IMR-90 (cell line): ENCODE results near the gene ANO7. TPM values are rescaled to one million over a fixed set of nuclear protein-coding genes. Genes with fewer than 3 reads are reported as not detected.
A peak's percentile ranks its signal among the peaks of the same experiment; 100 is the strongest.

Experiments used
- ATAC-seq: fragments of 200-7000 bp; cut with Tn5 transposase; 2 replicates; pipeline ENCODE4 v1.9.1; 2020; ENCODE audit warnings: low read depth, mild to moderate bottlenecking, moderate library complexity
- BruUV-seq: library from RNA; stranded (reverse); fragments of 400-500 nt; replicated peaks from 2 replicates; lab custom pipeline; 2021; lab: Mats Ljungman, UMichigan
- CTCF ChIA-PET: fragments of 300-600 bp; formaldehyde crosslinking; extraction: SDS; loops from one replicate; lab custom pipeline; 2021; ENCODE audit warnings: antibody characterized with exemption; lab: Yijun Ruan, JAX
- POLR2A ChIA-PET: fragments of 300-600 bp; sonication (Branson Sonifier 250); formaldehyde crosslinking; loops from one replicate; lab custom pipeline; 2022; ENCODE audit warnings: antibody characterized with exemption; ENCODE audit not compliant: unreplicated experiment; lab: Charles Lee
- DNase-seq: peaks from one replicate; pipeline ENCODE4 v3.0.0; 2013
- H2AFZ ChIP-seq: replicated peaks from 2 replicates; pipeline ENCODE3; 2013; ENCODE audit warnings: low read length, mild to moderate bottlenecking; ENCODE audit not compliant: poor library complexity
- H2AK5ac ChIP-seq: 2 replicates; pipeline ENCODE4 v1.6.1; 2013; ENCODE audit warnings: low read depth, low read length, inconsistent platforms
- H2AK9ac ChIP-seq: replicated peaks from 2 replicates; pipeline ENCODE3; 2013; ENCODE audit warnings: mild to moderate bottlenecking, low read depth, low read length, moderate library complexity; ENCODE audit not compliant: poor library complexity
- H2BK120ac ChIP-seq: 2 replicates; pipeline ENCODE4 v1.6.1; 2013; ENCODE audit warnings: low read depth, low read length, inconsistent platforms
- H2BK15ac ChIP-seq: 3 replicates; pipeline ENCODE4 v1.6.1; 2013; ENCODE audit warnings: low read depth, low read length, inconsistent platforms
- H2BK20ac ChIP-seq: 2 replicates; pipeline ENCODE4 v1.6.1; 2013; ENCODE audit warnings: low read depth, mild to moderate bottlenecking, inconsistent platforms, low read length, moderate library complexity
- H2BK5ac ChIP-seq: 2 replicates; pipeline ENCODE4 v1.6.1; 2013; ENCODE audit warnings: mild to moderate bottlenecking, low read depth, low read length, inconsistent platforms; ENCODE audit not compliant: poor library complexity, severe bottlenecking
- H3K14ac ChIP-seq: replicated peaks from 2 replicates; pipeline ENCODE4 v1.6.1; 2013; ENCODE audit warnings: low read depth, low read length, inconsistent platforms
- H3K18ac ChIP-seq: 2 replicates; pipeline ENCODE4 v1.6.1; 2013; ENCODE audit warnings: low read depth, low read length, control low read depth
- H3K23ac ChIP-seq: 2 replicates; pipeline ENCODE4 v1.6.1; 2013; ENCODE audit warnings: low read depth, low read length, inconsistent platforms
- H3K27ac ChIP-seq: 2 replicates; pipeline ENCODE4 v1.5.1; 2013; ENCODE audit warnings: mild to moderate bottlenecking, control low read depth, low read length; ENCODE audit not compliant: insufficient read depth
- H3K27me3 ChIP-seq: 2 replicates; pipeline ENCODE4 v1.6.1; 2013; ENCODE audit warnings: low read length; ENCODE audit not compliant: control insufficient read depth, insufficient read depth
- H3K36me3 ChIP-seq: 2 replicates; pipeline ENCODE4 v1.6.1; 2013; ENCODE audit warnings: low read length, mixed read lengths; ENCODE audit not compliant: control insufficient read depth, insufficient read depth
- H3K4ac ChIP-seq: 2 replicates; pipeline ENCODE4 v1.6.1; 2013; ENCODE audit warnings: low read depth, low read length, inconsistent platforms
- H3K4me1 ChIP-seq: 2 replicates; pipeline ENCODE4 v1.6.1; 2013; ENCODE audit warnings: low read length, mixed read lengths; ENCODE audit not compliant: control insufficient read depth, insufficient read depth
- H3K4me2 ChIP-seq: 2 replicates; pipeline ENCODE4 v1.6.1; 2013; ENCODE audit warnings: low read depth, mild to moderate bottlenecking, control low read depth, low read length, moderate library complexity
- H3K4me3 ChIP-seq: 2 replicates; pipeline ENCODE4 v1.5.1; 2013; ENCODE audit warnings: low read depth, mild to moderate bottlenecking, control low read depth, low read length, moderate library complexity; ENCODE audit not compliant: insufficient read depth
- H3K56ac ChIP-seq: 2 replicates; pipeline ENCODE4 v1.6.1; 2013; ENCODE audit warnings: low read length, inconsistent platforms; ENCODE audit not compliant: insufficient read depth; ENCODE audit errors: extremely low read depth
- H3K79me1 ChIP-seq, 2 experiments: 2 replicates each; pipeline ENCODE4 v1.6.1; 2013; ENCODE audit warnings: low read length in 2 of 2, inconsistent platforms in 1 of 2, low read depth in 1 of 2
- H3K9ac ChIP-seq: 2 replicates; pipeline ENCODE4 v1.6.1; 2013; ENCODE audit warnings: low read depth, low read length, control low read depth
- H3K9me1 ChIP-seq: 2 replicates; pipeline ENCODE4 v1.6.1; 2013; ENCODE audit warnings: low read length, inconsistent platforms; ENCODE audit not compliant: insufficient read depth
- H3K9me3 ChIP-seq: 2 replicates; pipeline ENCODE4 v1.6.1; 2013; ENCODE audit warnings: low read length; ENCODE audit not compliant: control insufficient read depth, insufficient read depth
- H4K20me1 ChIP-seq: 2 replicates; pipeline ENCODE4 v1.6.1; 2013; ENCODE audit warnings: low read length, inconsistent platforms; ENCODE audit not compliant: insufficient read depth
- H4K5ac ChIP-seq: 2 replicates; pipeline ENCODE4 v1.6.1; 2013; ENCODE audit warnings: mild to moderate bottlenecking, low read depth, low read length, control low read depth
- H4K8ac ChIP-seq, 2 experiments: 2 replicates each; pipeline ENCODE4 v1.6.1; 2013; ENCODE audit warnings: low read depth in 2 of 2, low read length in 2 of 2, control low read depth in 1 of 2, inconsistent platforms in 1 of 2
- H4K91ac ChIP-seq: 2 replicates; pipeline ENCODE4 v1.6.1; 2013; ENCODE audit warnings: low read depth, low read length, inconsistent platforms; ENCODE audit not compliant: insufficient read depth
- CHD1 ChIP-seq: IDR thresholded peaks from 2 replicates; pipeline ENCODE4 v1.6.1; 2012; ENCODE audit warnings: low read depth, low read length, improper control_type of control experiment
- NFE2L2 ChIP-seq: fragments of 150-350 bp; IDR thresholded peaks from 2 replicates; pipeline ENCODE4 v1.6.1; 2016; ENCODE audit warnings: low read depth, mild to moderate bottlenecking, low read length
- POLR2A ChIP-seq: IDR thresholded peaks from 2 replicates; pipeline ENCODE4 v1.6.1; 2012; ENCODE audit warnings: mild to moderate bottlenecking, low read depth, low read length
- RCOR1 ChIP-seq: IDR thresholded peaks from 2 replicates; pipeline ENCODE4 v1.6.1; 2012; ENCODE audit warnings: mild to moderate bottlenecking, low read length, improper control_type of control experiment; ENCODE audit not compliant: insufficient replicate concordance
- WGBS, 2 experiments: methylation state at CpG; one replicate each; pipeline versions ENCODE4 v1.1.5 to v1.1.7; 2013; ENCODE audit warnings: missing lambda C conversion rate in 2 of 2; ENCODE audit not compliant: insufficient read length in 1 of 2; ENCODE audit errors: extremely low coverage in 2 of 2; 5-methylcytosine and 5-hydroxymethylcytosine counted together
- dilution Hi-C: fragments of 300-500 bp; cut with HindIII; formaldehyde crosslinking; loops from one replicate; pipeline ENCODE4 v1.14.3; 2018; ENCODE audit warnings: low sequenced_read_pairs; ENCODE audit not compliant: unreplicated experiment
- in situ Hi-C: fragments of 300-500 bp; cut with MboI; formaldehyde crosslinking; loops from 3 replicates; pipeline ENCODE4 v1.14.3; 2019; ENCODE audit warnings: low sequenced_read_pairs, inconsistent platforms, mixed read lengths
- intact Hi-C: fragments of 100-400 bp; cut with micrococcal nuclease; formaldehyde crosslinking; loops from 2 replicates; pipeline ENCODE4 v1.10.0; 2022
- polyA plus RNA-seq, 3 experiments: library from polyadenylated mRNA; depleted of rRNA; stranded (reverse); fragments of >200 nt; gene quantifications; 2 replicates each; pipeline ENCODE4 v1.2.3, GENCODE V29; 2012; ENCODE audit warnings: low replicate concordance in 1 of 3
- total RNA-seq: library from RNA; depleted of rRNA; stranded (reverse); fragments of >200 nt; gene quantifications from 2 replicates; pipeline ENCODE4 v1.2.3, GENCODE V29; 2012
- TF ChIP-seq, protein P1 (sequence below): conservative IDR thresholded peaks from 2 replicates; pipeline ENCODE4 v1.5.1; 2012; ENCODE audit warnings: mild to moderate bottlenecking, low read depth, low read length, improper control_type of control experiment

The ANO7 gene
- total and polyA plus RNA-seq, 2 of the 4 experiments (the other 2 are of a cell fraction): 0.36 to 3.4 TPM

DNA sequence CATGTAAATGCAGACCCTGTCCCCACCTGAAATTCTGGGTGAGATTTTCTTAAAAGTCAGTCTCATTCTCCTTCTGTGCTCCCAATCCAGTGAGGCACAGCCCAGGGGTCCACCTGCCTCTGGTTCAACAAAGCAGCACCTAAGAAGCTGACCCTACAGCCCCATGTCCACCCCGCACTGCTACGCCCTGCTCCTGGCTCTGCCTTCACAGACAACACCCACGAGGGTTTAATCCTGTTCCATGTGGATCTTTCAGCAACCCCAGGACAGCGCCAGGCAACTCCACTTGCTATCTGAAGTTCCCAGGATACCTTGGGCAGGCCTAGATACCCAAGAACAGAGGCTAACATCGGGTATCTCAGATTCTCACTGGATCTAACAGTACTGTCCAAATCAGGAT lies 82.1 kb downstream of the ANO7 start:
- H3K23ac ChIP-seq: peak overlapping the region; percentile 84
- peaks cover 39% of the 10 kb centered on the region for H3K9me1 ChIP-seq
- H3K4me2 ChIP-seq: peak overlapping the region; percentile 91
- H3K14ac ChIP-seq: 0 out of 2 replicates have a peak overlapping the region, but pooled peaks have one; percentile 26
- no peak overlapping the region for H3K56ac ChIP-seq
- peaks cover 25% of the 10 kb centered on the region for H3K4me1 ChIP-seq
- WGBS, 2 experiments: 77% methylated on average over 4 of the region's 5 CpGs; no CpG with 5 or more reads in 1 of the 2 experiments
- H3K9ac ChIP-seq: peak overlapping the region; percentile 88
- POLR2A ChIA-PET: no interaction called here
- peaks cover 88% of the 10 kb centered on the region for H4K20me1 ChIP-seq
- no peak overlapping the region for H4K91ac ChIP-seq
- no peak overlapping the region for H2AK9ac ChIP-seq
- intact Hi-C loops: loop anchor here (5.0 kb wide), 1 partner anchor 237 kb away; the partner anchor contains the start of gene STK25
- H3K27ac ChIP-seq: no peak overlapping the region
- in situ Hi-C loops: no loop called here
- H2BK5ac ChIP-seq: no peak overlapping the region
- no peak overlapping the region for H4K8ac ChIP-seq
- H3K4ac ChIP-seq: no peak overlapping the region
- no peak overlapping the region for H2BK20ac ChIP-seq
- DNase-seq (no peak), ATAC-seq (no peak)
- H2BK120ac ChIP-seq: no peak overlapping the region
- peak overlapping the region; percentile 74; the same call in 1 of the 2 replicates for H3K4me3 ChIP-seq
- H3K79me1 ChIP-seq: peaks cover 37 to 82% of the 10 kb centered on the region in 2 experiments
- TF ChIP-seq, protein P1, sequence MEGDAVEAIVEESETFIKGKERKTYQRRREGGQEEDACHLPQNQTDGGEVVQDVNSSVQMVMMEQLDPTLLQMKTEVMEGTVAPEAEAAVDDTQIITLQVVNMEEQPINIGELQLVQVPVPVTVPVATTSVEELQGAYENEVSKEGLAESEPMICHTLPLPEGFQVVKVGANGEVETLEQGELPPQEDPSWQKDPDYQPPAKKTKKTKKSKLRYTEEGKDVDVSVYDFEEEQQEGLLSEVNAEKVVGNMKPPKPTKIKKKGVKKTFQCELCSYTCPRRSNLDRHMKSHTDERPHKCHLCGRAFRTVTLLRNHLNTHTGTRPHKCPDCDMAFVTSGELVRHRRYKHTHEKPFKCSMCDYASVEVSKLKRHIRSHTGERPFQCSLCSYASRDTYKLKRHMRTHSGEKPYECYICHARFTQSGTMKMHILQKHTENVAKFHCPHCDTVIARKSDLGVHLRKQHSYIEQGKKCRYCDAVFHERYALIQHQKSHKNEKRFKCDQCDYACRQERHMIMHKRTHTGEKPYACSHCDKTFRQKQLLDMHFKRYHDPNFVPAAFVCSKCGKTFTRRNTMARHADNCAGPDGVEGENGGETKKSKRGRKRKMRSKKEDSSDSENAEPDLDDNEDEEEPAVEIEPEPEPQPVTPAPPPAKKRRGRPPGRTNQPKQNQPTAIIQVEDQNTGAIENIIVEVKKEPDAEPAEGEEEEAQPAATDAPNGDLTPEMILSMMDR: no peak
- no peak for TF ChIP-seq RCOR1
- no peak for TF ChIP-seq CHD1
- no peak for TF ChIP-seq NFE2L2
- TF ChIP-seq POLR2A: no peak
- no peaks in the 10 kb centered on the region for H3K27me3 ChIP-seq
- H4K5ac ChIP-seq: no peak overlapping the region
- dilution Hi-C loops: no loop called here
- H2AK5ac ChIP-seq: no peak overlapping the region
- no peak overlapping the region for H3K18ac ChIP-seq
- peaks cover 33% of the 10 kb centered on the region for H3K36me3 ChIP-seq
- no TSS peak for BruUV-seq
- H2BK15ac ChIP-seq: no peak overlapping the region
- no peaks in the 10 kb centered on the region for H3K9me3 ChIP-seq
- CTCF ChIA-PET: no interaction called here
- no peak overlapping the region for H2AFZ ChIP-seq
